GM19395 (cell line): ENCODE results near the gene MYH15.

Source experiments
- ATAC-seq: cut with Tn5 transposase; IDR thresholded peaks from one replicate; pipeline ENCODE4 v1.9.1; 2021; ENCODE audit warnings: mild to moderate bottlenecking, moderate library complexity; ENCODE audit not compliant: unreplicated experiment

MYH15 gene

GRCh38 chr3:108511055-108511454 is 659 bp upstream of the MYH15 start:
- ATAC-seq = no peak

- no peak for ATAC-seq
These were observed 525 bp downstream of the MYH15 start for GRCh38 chr3:108509871-108510270.

GRCh38 chr3:108509263-108509662 is 1.1 kb downstream of the MYH15 start:
- ATAC-seq = no peak

- no peak for ATAC-seq
These were observed 2.5 kb downstream of the MYH15 start for GRCh38 chr3:108507902-108508301.

- no peak for ATAC-seq
These were observed 4.6 kb downstream of the MYH15 start for GRCh38 chr3:108505811-108506210.

- no peak for ATAC-seq
These were observed 6.7 kb downstream of the MYH15 start for GRCh38 chr3:108503722-108504121.

- no peak for ATAC-seq
These were observed 8.9 kb downstream of the MYH15 start for GRCh38 chr3:108501535-108501934.

GRCh38 chr3:108500728-108501127 is 9.7 kb downstream of the MYH15 start:
- no peak for ATAC-seq

GRCh38 chr3:108497271-108497670 is 13.1 kb downstream of the MYH15 start:
- ATAC-seq = no peak

GRCh38 chr3:108495717-108496116 is 14.7 kb downstream of the MYH15 start:
- ATAC-seq = no peak

- no peak for ATAC-seq
These were observed 15.4 kb downstream of the MYH15 start for GRCh38 chr3:108494906-108495531.

- ATAC-seq = no peak
These were observed 16.5 kb downstream of the MYH15 start for GRCh38 chr3:108493862-108494261.

GRCh38 chr3:108491456-108491855 is 18.9 kb downstream of the MYH15 start:
- ATAC-seq = no peak

GRCh38 chr3:108489776-108490175 is 20.6 kb downstream of the MYH15 start:
- ATAC-seq = peak; percentile 83

- ATAC-seq = no peak
These were observed 21.8 kb downstream of the MYH15 start for GRCh38 chr3:108488631-108489030.

- no peak for ATAC-seq
These were observed 23.0 kb downstream of the MYH15 start for GRCh38 chr3:108487439-108487838.

- no peak for ATAC-seq
These were observed 23.5 kb downstream of the MYH15 start for GRCh38 chr3:108486941-108487340.

- ATAC-seq = no peak
These were observed 24.1 kb downstream of the MYH15 start for GRCh38 chr3:108486338-108486737.

GRCh38 chr3:108485146-108485545 is 25.2 kb downstream of the MYH15 start:
- no peak for ATAC-seq

GRCh38 chr3:108479224-108479623 is 31.2 kb downstream of the MYH15 start:
- ATAC-seq = no peak

- peak; percentile 82 for ATAC-seq
These were observed 32.8 kb downstream of the MYH15 start for GRCh38 chr3:108477511-108478147.

GRCh38 chr3:108475220-108475782 is 35.1 kb downstream of the MYH15 start:
- ATAC-seq = peak; percentile 60
